ENCODE measurements around the gene GPR141.

GPR141 gene

GRCh38 chr7:37726016-37726415 is 42.5 kb downstream of the GPR141 start:
- no peak overlapping the region for H3K4me3 ChIP-seq (ENCODE audit: severe bottlenecking)
- ATAC-seq (ENCODE audit: low read depth) (no peak), DNase-seq (ENCODE audit: low spot score) (no peak)
- H3K27ac ChIP-seq (ENCODE audit: poor library complexity, severe bottlenecking): no peak overlapping the region
- no peaks in the 10 kb centered on the region for H3K36me3 ChIP-seq (ENCODE audit: low read depth)
- peaks cover 21% of the 10 kb centered on the region for H3K4me1 ChIP-seq (ENCODE audit: insufficient read depth, poor library complexity, severe bottlenecking)
- TF ChIP-seq CTCF (IDR thresholded peaks at IDR 0.05; ENCODE audit: poor library complexity, severe bottlenecking): no peak
- no peaks in the 10 kb centered on the region for H3K27me3 ChIP-seq (ENCODE audit: insufficient read depth, poor library complexity, severe bottlenecking)
- no peaks in the 10 kb centered on the region for H3K9me3 ChIP-seq (ENCODE audit: severe bottlenecking)

GRCh38 chr7:37728747-37729146 is 45.2 kb downstream of the GPR141 start:
- Histone ChIP-seq H3K27ac (ENCODE audit: poor library complexity, severe bottlenecking) (peak overlapping the region; percentile 84), H3K4me1 (ENCODE audit: insufficient read depth, poor library complexity, severe bottlenecking) (peaks cover 30% of the 10 kb centered on the region), H3K36me3 (ENCODE audit: low read depth) (no peaks in the 10 kb centered on the region), H3K9me3 (ENCODE audit: severe bottlenecking) (no peaks in the 10 kb centered on the region), H3K27me3 (ENCODE audit: insufficient read depth, poor library complexity, severe bottlenecking) (no peaks in the 10 kb centered on the region), H3K4me3 (ENCODE audit: severe bottlenecking) (no peak overlapping the region)
- DNase-seq (ENCODE audit: low spot score) (no peak), ATAC-seq (ENCODE audit: low read depth) (peak; percentile 89)
- no peak for TF ChIP-seq CTCF (IDR thresholded peaks at IDR 0.05; ENCODE audit: poor library complexity, severe bottlenecking)

- no peak for ATAC-seq (ENCODE audit: low read depth)
- peak overlapping the region; percentile 84 for H3K27ac ChIP-seq (ENCODE audit: poor library complexity, severe bottlenecking)
- no peaks in the 10 kb centered on the region for H3K9me3 ChIP-seq (ENCODE audit: severe bottlenecking)
- TF ChIP-seq CTCF (IDR thresholded peaks at IDR 0.05; ENCODE audit: poor library complexity, severe bottlenecking): no peak
- no peaks in the 10 kb centered on the region for H3K36me3 ChIP-seq (ENCODE audit: low read depth)
- DNase-seq (ENCODE audit: low spot score): no peak
- no peak overlapping the region for H3K4me3 ChIP-seq (ENCODE audit: severe bottlenecking)
- H3K4me1 ChIP-seq (ENCODE audit: insufficient read depth, poor library complexity, severe bottlenecking): peaks cover 30% of the 10 kb centered on the region
- no peaks in the 10 kb centered on the region for H3K27me3 ChIP-seq (ENCODE audit: insufficient read depth, poor library complexity, severe bottlenecking)
Measured at GRCh38 chr7:37729181-37729580, 45.6 kb downstream of the GPR141 start.

- H3K27me3 ChIP-seq (ENCODE audit: insufficient read depth, poor library complexity, severe bottlenecking): no peaks in the 10 kb centered on the region
- TF ChIP-seq CTCF (IDR thresholded peaks at IDR 0.05; ENCODE audit: poor library complexity, severe bottlenecking): no peak
- H3K27ac ChIP-seq (ENCODE audit: poor library complexity, severe bottlenecking): peak overlapping the region; percentile 84
- no peak overlapping the region for H3K4me3 ChIP-seq (ENCODE audit: severe bottlenecking)
- no peaks in the 10 kb centered on the region for H3K36me3 ChIP-seq (ENCODE audit: low read depth)
- no peak for ATAC-seq (ENCODE audit: low read depth)
- no peak for DNase-seq (ENCODE audit: low spot score)
- H3K4me1 ChIP-seq (ENCODE audit: insufficient read depth, poor library complexity, severe bottlenecking): peaks cover 30% of the 10 kb centered on the region
- H3K9me3 ChIP-seq (ENCODE audit: severe bottlenecking): no peaks in the 10 kb centered on the region
Measured at GRCh38 chr7:37730501-37730900, 46.9 kb downstream of the GPR141 start.

- peaks cover 30% of the 10 kb centered on the region for H3K4me1 ChIP-seq (ENCODE audit: insufficient read depth, poor library complexity, severe bottlenecking)
- peak; percentile 77 for TF ChIP-seq CTCF (IDR thresholded peaks at IDR 0.05; ENCODE audit: poor library complexity, severe bottlenecking)
- no peak overlapping the region for H3K4me3 ChIP-seq (ENCODE audit: severe bottlenecking)
- no peaks in the 10 kb centered on the region for H3K9me3 ChIP-seq (ENCODE audit: severe bottlenecking)
- no peak for DNase-seq (ENCODE audit: low spot score)
- no peaks in the 10 kb centered on the region for H3K27me3 ChIP-seq (ENCODE audit: insufficient read depth, poor library complexity, severe bottlenecking)
- H3K36me3 ChIP-seq (ENCODE audit: low read depth): no peaks in the 10 kb centered on the region
- peak overlapping the region; percentile 49 for H3K27ac ChIP-seq (ENCODE audit: poor library complexity, severe bottlenecking)
- peak; percentile 51 for ATAC-seq (ENCODE audit: low read depth)
Measured at GRCh38 chr7:37732253-37732652, 48.7 kb downstream of the GPR141 start.
